RWPE2 (cell line): ENCODE data around the gene KRT3.
"Not testable (repeated sequence)": the region's sequence is repeated elsewhere in the genome, so short reads cannot be mapped to it uniquely, and the experiment has no call there.

Source experiments
- ATAC-seq: fragments of 200-7000 bp; cut with Tn5 transposase; 3 replicates; pipeline ENCODE4 v1.9.1; 2021; ENCODE audit warnings: low read depth
- DNase-seq: peaks from one replicate; pipeline ENCODE4 v3.0.0-alpha.2; 2020; ENCODE audit warnings: low spot score
- H3K27ac ChIP-seq: fragments of 450-650 bp; 2 replicates; pipeline ENCODE4 v1.5.1; 2017; ENCODE audit warnings: mild to moderate bottlenecking; ENCODE audit not compliant: poor library complexity, severe bottlenecking
- H3K27me3 ChIP-seq: fragments of 250-450 bp; sonication (Bioruptor Pico); 2 replicates; pipeline ENCODE4 v1.5.1; 2021; ENCODE audit warnings: mild to moderate bottlenecking, moderate library complexity; ENCODE audit not compliant: insufficient read depth, poor library complexity, severe bottlenecking
- H3K36me3 ChIP-seq: fragments of 250-450 bp; sonication (Bioruptor Pico); 2 replicates; pipeline ENCODE4 v1.5.1; 2020; ENCODE audit warnings: low read depth, mild to moderate bottlenecking, moderate library complexity
- H3K4me1 ChIP-seq: fragments of 250-450 bp; sonication (Bioruptor Pico); 2 replicates; pipeline ENCODE4 v1.5.1; 2021; ENCODE audit warnings: mild to moderate bottlenecking, moderate library complexity; ENCODE audit not compliant: insufficient read depth, poor library complexity, severe bottlenecking
- H3K4me3 ChIP-seq: fragments of 250-450 bp; sonication (Bioruptor Pico); 2 replicates; pipeline ENCODE4 v1.5.1; 2021; ENCODE audit warnings: mild to moderate bottlenecking, moderate library complexity; ENCODE audit not compliant: severe bottlenecking
- H3K9me3 ChIP-seq: fragments of 250-450 bp; sonication (Bioruptor Pico); 2 replicates; pipeline ENCODE4 v1.5.1; 2021; ENCODE audit warnings: mild to moderate bottlenecking, moderate library complexity; ENCODE audit not compliant: severe bottlenecking
- TF ChIP-seq, protein P1 (sequence below): fragments of 450-650 bp; IDR thresholded peaks from one replicate; pipeline ENCODE4 v1.5.1; 2017; ENCODE audit warnings: mild to moderate bottlenecking, moderate library complexity; ENCODE audit not compliant: poor library complexity, severe bottlenecking

Gene KRT3

GRCh38 chr12:52763036-52763659 lies 32.8 kb downstream of the KRT3 start:
- ATAC-seq (no peak), DNase-seq (no peak)
- Histone ChIP-seq H3K27me3 (no peaks in the 10 kb centered on the region), H3K9me3 (peaks cover 4% of the 10 kb centered on the region), H3K4me3 (no peak overlapping the region), H3K36me3 (no peaks in the 10 kb centered on the region), H3K4me1 (no peaks in the 10 kb centered on the region), H3K27ac (no peak overlapping the region)
- TF ChIP-seq, protein P1, sequence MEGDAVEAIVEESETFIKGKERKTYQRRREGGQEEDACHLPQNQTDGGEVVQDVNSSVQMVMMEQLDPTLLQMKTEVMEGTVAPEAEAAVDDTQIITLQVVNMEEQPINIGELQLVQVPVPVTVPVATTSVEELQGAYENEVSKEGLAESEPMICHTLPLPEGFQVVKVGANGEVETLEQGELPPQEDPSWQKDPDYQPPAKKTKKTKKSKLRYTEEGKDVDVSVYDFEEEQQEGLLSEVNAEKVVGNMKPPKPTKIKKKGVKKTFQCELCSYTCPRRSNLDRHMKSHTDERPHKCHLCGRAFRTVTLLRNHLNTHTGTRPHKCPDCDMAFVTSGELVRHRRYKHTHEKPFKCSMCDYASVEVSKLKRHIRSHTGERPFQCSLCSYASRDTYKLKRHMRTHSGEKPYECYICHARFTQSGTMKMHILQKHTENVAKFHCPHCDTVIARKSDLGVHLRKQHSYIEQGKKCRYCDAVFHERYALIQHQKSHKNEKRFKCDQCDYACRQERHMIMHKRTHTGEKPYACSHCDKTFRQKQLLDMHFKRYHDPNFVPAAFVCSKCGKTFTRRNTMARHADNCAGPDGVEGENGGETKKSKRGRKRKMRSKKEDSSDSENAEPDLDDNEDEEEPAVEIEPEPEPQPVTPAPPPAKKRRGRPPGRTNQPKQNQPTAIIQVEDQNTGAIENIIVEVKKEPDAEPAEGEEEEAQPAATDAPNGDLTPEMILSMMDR, result no peak

GRCh38 chr12:52761802-52762201 lies 34.1 kb downstream of the KRT3 start:
- ATAC-seq, result no peak
- no peaks in the 10 kb centered on the region for H3K36me3 ChIP-seq
- H3K9me3 ChIP-seq, result peaks cover 4% of the 10 kb centered on the region
- TF ChIP-seq, protein P1, result no peak
- no peak overlapping the region for H3K27ac ChIP-seq
- DNase-seq, result no peak
- no peaks in the 10 kb centered on the region for H3K27me3 ChIP-seq
- H3K4me3 ChIP-seq, result no peak overlapping the region
- H3K4me1 ChIP-seq, result no peaks in the 10 kb centered on the region

DNA sequence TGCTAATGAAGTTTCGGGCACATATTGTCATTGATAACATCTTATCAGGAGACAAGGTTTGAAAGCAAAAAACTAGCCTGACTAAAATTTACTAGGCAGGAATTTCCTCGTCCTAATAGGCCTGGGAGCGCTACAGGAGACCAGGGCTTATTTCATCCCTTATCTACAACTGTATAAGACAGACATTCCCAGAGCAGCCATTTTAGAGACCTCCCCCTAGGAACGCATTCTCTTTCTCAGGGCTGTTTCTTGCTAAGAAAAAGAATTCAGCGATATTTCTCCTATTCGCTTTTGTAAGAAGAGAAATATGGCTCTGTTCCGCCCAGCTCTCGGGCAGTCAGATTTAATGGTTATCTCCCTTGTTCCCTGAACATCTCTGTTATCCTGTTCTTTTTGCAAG lies 34.7 kb downstream of the KRT3 start:
- DNase-seq, H3K9me3 ChIP-seq: not testable (repeated sequence)

GRCh38 chr12:52760623-52761022 lies 35.3 kb downstream of the KRT3 start:
- Histone ChIP-seq H3K27ac (no peak overlapping the region), H3K4me1 (no peaks in the 10 kb centered on the region), H3K9me3 (peaks cover 4% of the 10 kb centered on the region), H3K27me3 (no peaks in the 10 kb centered on the region), H3K4me3 (no peak overlapping the region), H3K36me3 (no peaks in the 10 kb centered on the region)
- DNase-seq (no peak), ATAC-seq (no peak)
- TF ChIP-seq, protein P1, result no peak

More for the DNA sequence above, 34.7 kb downstream of the KRT3 start:
- not testable (repeated sequence) for ATAC-seq, H3K4me3 ChIP-seq, H3K27ac ChIP-seq, H3K4me1 ChIP-seq, H3K36me3 ChIP-seq, H3K27me3 ChIP-seq

- H3K36me3 ChIP-seq, result no peaks in the 10 kb centered on the region
- ATAC-seq, result no peak
- H3K27me3 ChIP-seq, result no peaks in the 10 kb centered on the region
- TF ChIP-seq, protein P1, result no peak
- H3K4me3 ChIP-seq, result no peak overlapping the region
- no peak for DNase-seq
- no peak overlapping the region for H3K27ac ChIP-seq
- H3K9me3 ChIP-seq, result peaks cover 4% of the 10 kb centered on the region
- no peaks in the 10 kb centered on the region for H3K4me1 ChIP-seq
Observed at GRCh38 chr12:52759695-52760094, 36.2 kb downstream of the KRT3 start.
